ENCODE measurements around the gene PATJ.

Gene PATJ

DNA sequence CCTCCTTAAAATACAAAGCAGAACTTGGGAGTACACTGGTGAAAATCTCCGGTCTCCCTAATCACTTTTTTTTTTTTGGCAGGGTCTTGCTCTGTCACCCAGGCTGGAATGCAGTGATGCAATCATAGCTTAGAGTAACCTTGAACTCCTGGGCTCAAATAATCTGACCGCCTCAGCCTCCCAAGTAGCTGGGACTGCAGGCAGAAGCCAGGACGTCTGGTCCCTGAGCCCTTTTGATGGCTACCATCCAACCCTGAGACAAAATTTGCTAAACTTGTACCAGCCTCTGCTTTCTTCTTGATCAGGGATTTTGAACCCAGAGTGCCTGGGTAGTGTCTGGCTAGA lies 456.5 kb downstream of the PATJ start:
- Histone ChIP-seq H3K79me1 (replicated peaks; ENCODE audit: low read length, poor library complexity, severe bottlenecking) (no peaks in the 10 kb centered on the region), H3K4me1 (ENCODE audit: control insufficient read depth, insufficient read depth, low read depth, low read length) (peaks cover 7% of the 10 kb centered on the region), H3K4me3 (ENCODE audit: insufficient read depth in 1 of 2, low read depth in 1 of 2, low read length in 2 of 2) (no peak overlapping the region), H2BK5ac (ENCODE audit: low read depth, low read length, poor library complexity, severe bottlenecking) (no peak overlapping the region), H2BK15ac (ENCODE audit: low read depth, poor library complexity, severe bottlenecking) (no peak overlapping the region), H4K8ac (ENCODE audit: low read length) (no peak overlapping the region), H3K23ac (ENCODE audit: low read length in 2 of 2) (no peak overlapping the region), H3K27me3 (ENCODE audit: control insufficient read depth in 1 of 2, insufficient read depth in 1 of 2, low read length in 2 of 2) (peaks cover 19 to 26% of the 10 kb centered on the region in 2 experiments), H3K27ac (ENCODE audit: low read length, poor library complexity, severe bottlenecking) (no peak overlapping the region), H2AK5ac (ENCODE audit: low read length, severe bottlenecking) (no peak overlapping the region), H2BK120ac (ENCODE audit: low read depth, low read length) (no peak overlapping the region), H3K4ac (ENCODE audit: low read depth in 1 of 2, low read length in 2 of 2) (no peak overlapping the region), H3K14ac (ENCODE audit: low read length in 2 of 2) (no peak overlapping the region), H2AFZ (ENCODE audit: low read depth, low read length) (no peak overlapping the region), H2BK12ac (ENCODE audit: low read length in 2 of 2) (no peak overlapping the region), H3K36me3 (ENCODE audit: control insufficient read depth in 1 of 2, insufficient read depth in 2 of 2, low read depth in 1 of 2, low read length in 2 of 2) (no peaks in the 10 kb centered on the region), H3K9ac (ENCODE audit: low read length) (no peak overlapping the region), H3K18ac (ENCODE audit: low read depth in 1 of 2, low read length in 2 of 2) (no peak overlapping the region), H4K91ac (ENCODE audit: low read length) (no peak overlapping the region), H3K9me3 (ENCODE audit: control insufficient read depth, low read length) (peaks cover 4% of the 10 kb centered on the region), H3K4me2 (ENCODE audit: low read length, poor library complexity, severe bottlenecking) (no peak overlapping the region)
- 13% methylated on average over 3 of the region's 3 CpGs for WGBS
- DNase-seq: no peak

DNA sequence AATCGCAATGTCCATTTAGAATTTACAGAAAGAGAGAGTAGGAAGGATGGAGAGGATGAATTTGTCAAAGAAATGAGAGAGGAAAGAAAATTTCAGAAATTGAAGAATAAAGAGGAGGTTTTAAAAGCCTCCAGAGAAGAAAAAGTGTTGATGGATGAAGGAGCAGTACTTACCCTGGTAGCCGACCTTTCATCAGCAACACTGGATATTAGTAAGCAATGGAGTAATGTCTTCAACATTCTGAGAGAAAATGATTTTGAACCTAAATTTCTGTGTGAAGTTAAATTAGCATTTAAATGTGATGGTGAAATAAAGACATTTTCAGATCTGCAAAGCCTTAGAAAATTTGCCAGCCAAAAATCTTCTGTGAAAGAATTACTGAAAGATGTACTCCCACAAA lies 464.9 kb downstream of the PATJ start:
- Histone ChIP-seq H4K8ac (ENCODE audit: low read length) (no peak overlapping the region), H3K4ac (ENCODE audit: low read depth in 1 of 2, low read length in 2 of 2) (no peak overlapping the region), H2BK5ac (ENCODE audit: low read depth, low read length, poor library complexity, severe bottlenecking) (no peak overlapping the region)

DNA sequence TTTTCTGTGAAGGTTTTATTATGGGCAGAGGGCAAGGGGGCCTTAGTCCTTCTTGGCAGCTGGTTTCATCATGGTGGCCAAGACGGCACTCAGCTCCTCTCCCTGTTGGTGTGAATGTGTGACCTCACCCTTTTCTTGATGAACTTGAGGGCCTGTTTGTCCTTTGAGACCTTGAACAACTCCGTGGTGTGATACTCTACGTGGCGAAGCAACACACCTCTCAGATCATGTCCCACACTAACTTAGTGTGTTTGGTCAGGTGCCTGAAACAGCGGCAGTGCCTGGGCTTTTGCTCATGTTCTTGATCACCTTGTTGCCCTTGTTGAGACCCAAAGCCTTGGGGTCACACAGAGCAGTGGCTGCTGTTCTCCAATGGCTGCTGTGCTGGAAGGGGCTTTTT lies 465.8 kb downstream of the PATJ start:
- Histone ChIP-seq H2BK12ac (ENCODE audit: low read length in 2 of 2) (no peak overlapping the region), H3K79me1 (replicated peaks; ENCODE audit: low read length, poor library complexity, severe bottlenecking) (no peaks in the 10 kb centered on the region), H3K4me2 (ENCODE audit: low read length, poor library complexity, severe bottlenecking) (no peak overlapping the region), H2BK15ac (ENCODE audit: low read depth, poor library complexity, severe bottlenecking) (no peak overlapping the region), H3K4me1 (ENCODE audit: control insufficient read depth, insufficient read depth, low read depth, low read length) (no peaks in the 10 kb centered on the region), H3K36me3 (ENCODE audit: control insufficient read depth in 1 of 2, insufficient read depth in 2 of 2, low read depth in 1 of 2, low read length in 2 of 2) (no peaks in the 10 kb centered on the region), H4K8ac (ENCODE audit: low read length) (no peak overlapping the region), H3K9ac (ENCODE audit: low read length) (no peak overlapping the region), H4K91ac (ENCODE audit: low read length) (no peak overlapping the region), H3K4ac (ENCODE audit: low read depth in 1 of 2, low read length in 2 of 2) (no peak overlapping the region), H3K27ac (ENCODE audit: low read length, poor library complexity, severe bottlenecking) (no peak overlapping the region), H2AK5ac (ENCODE audit: low read length, severe bottlenecking) (no peak overlapping the region), H3K14ac (ENCODE audit: low read length in 2 of 2) (no peak overlapping the region), H3K27me3 (ENCODE audit: control insufficient read depth in 1 of 2, insufficient read depth in 1 of 2, low read length in 2 of 2) (no peaks in the 10 kb centered on the region), H3K23ac (ENCODE audit: low read length in 2 of 2) (no peak overlapping the region), H2BK120ac (ENCODE audit: low read depth, low read length) (no peak overlapping the region), H3K9me3 (ENCODE audit: control insufficient read depth, low read length) (peaks cover 36% of the 10 kb centered on the region), H2BK5ac (ENCODE audit: low read depth, low read length, poor library complexity, severe bottlenecking) (no peak overlapping the region), H3K4me3 (ENCODE audit: insufficient read depth in 1 of 2, low read depth in 1 of 2, low read length in 2 of 2) (no peak overlapping the region), H2AFZ (ENCODE audit: low read depth, low read length) (no peak overlapping the region), H3K18ac (ENCODE audit: low read depth in 1 of 2, low read length in 2 of 2) (no peak overlapping the region)
- 88% methylated on average over 5 of the region's 5 CpGs for WGBS
- no peak for DNase-seq

More for the DNA sequence above, 464.9 kb downstream of the PATJ start:
- no peak overlapping the region for H2BK15ac ChIP-seq (ENCODE audit: low read depth, poor library complexity, severe bottlenecking)
- WGBS: 97% methylated on average over 2 of the region's 2 CpGs
- DNase-seq: no peak
- H3K18ac ChIP-seq (ENCODE audit: low read depth in 1 of 2, low read length in 2 of 2): no peak overlapping the region
- H3K4me2 ChIP-seq (ENCODE audit: low read length, poor library complexity, severe bottlenecking): no peak overlapping the region
- H3K23ac ChIP-seq (ENCODE audit: low read length in 2 of 2): no peak overlapping the region
- no peaks in the 10 kb centered on the region for H3K27me3 ChIP-seq (ENCODE audit: control insufficient read depth in 1 of 2, insufficient read depth in 1 of 2, low read length in 2 of 2)
- no peak overlapping the region for H3K9ac ChIP-seq (ENCODE audit: low read length)
- H2AFZ ChIP-seq (ENCODE audit: low read depth, low read length): no peak overlapping the region
- H3K4me1 ChIP-seq (ENCODE audit: control insufficient read depth, insufficient read depth, low read depth, low read length): no peaks in the 10 kb centered on the region
- no peaks in the 10 kb centered on the region for H3K79me1 ChIP-seq (replicated peaks; ENCODE audit: low read length, poor library complexity, severe bottlenecking)
- no peaks in the 10 kb centered on the region for H3K36me3 ChIP-seq (ENCODE audit: control insufficient read depth in 1 of 2, insufficient read depth in 2 of 2, low read depth in 1 of 2, low read length in 2 of 2)
- H3K4me3 ChIP-seq (ENCODE audit: insufficient read depth in 1 of 2, low read depth in 1 of 2, low read length in 2 of 2): no peak overlapping the region
- H2BK120ac ChIP-seq (ENCODE audit: low read depth, low read length): no peak overlapping the region
- H2BK12ac ChIP-seq (ENCODE audit: low read length in 2 of 2): no peak overlapping the region
- H3K9me3 ChIP-seq (ENCODE audit: control insufficient read depth, low read length): peaks cover 32% of the 10 kb centered on the region
- H3K27ac ChIP-seq (ENCODE audit: low read length, poor library complexity, severe bottlenecking): no peak overlapping the region
- no peak overlapping the region for H4K91ac ChIP-seq (ENCODE audit: low read length)
- no peak overlapping the region for H2AK5ac ChIP-seq (ENCODE audit: low read length, severe bottlenecking)
- H3K14ac ChIP-seq (ENCODE audit: low read length in 2 of 2): no peak overlapping the region

DNA sequence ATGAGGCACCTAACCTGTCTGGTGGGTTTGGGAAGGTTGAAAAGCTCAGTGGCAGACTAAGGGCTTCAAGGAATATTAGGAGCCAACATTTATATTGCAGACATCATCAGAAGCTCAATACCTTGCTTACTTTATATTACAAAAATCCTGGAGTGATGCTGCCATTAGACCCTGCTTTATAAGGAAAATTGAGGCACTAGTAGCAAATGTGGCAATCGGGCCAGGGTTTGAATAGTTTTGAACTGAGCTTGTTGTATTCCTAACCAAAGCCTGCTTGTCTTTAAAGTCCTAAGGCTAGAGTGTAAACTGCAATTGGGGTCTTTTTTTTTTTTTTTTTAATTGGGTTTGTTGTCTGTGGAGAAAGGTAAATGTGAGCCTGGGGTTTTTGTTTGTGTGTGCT lies 466.7 kb downstream of the PATJ start:
- no peak overlapping the region for H2BK5ac ChIP-seq (ENCODE audit: low read depth, low read length, poor library complexity, severe bottlenecking)
- no peaks in the 10 kb centered on the region for H3K27me3 ChIP-seq (ENCODE audit: control insufficient read depth in 1 of 2, insufficient read depth in 1 of 2, low read length in 2 of 2)
- no peak overlapping the region for H4K91ac ChIP-seq (ENCODE audit: low read length)
- no peak overlapping the region for H2AFZ ChIP-seq (ENCODE audit: low read depth, low read length)
- no peaks in the 10 kb centered on the region for H3K79me1 ChIP-seq (replicated peaks; ENCODE audit: low read length, poor library complexity, severe bottlenecking)
- no peaks in the 10 kb centered on the region for H3K4me1 ChIP-seq (ENCODE audit: control insufficient read depth, insufficient read depth, low read depth, low read length)
- no peak overlapping the region for H3K9ac ChIP-seq (ENCODE audit: low read length)
- H3K18ac ChIP-seq (ENCODE audit: low read depth in 1 of 2, low read length in 2 of 2): no peak overlapping the region
- DNase-seq: no peak
- peaks cover 36% of the 10 kb centered on the region for H3K9me3 ChIP-seq (ENCODE audit: control insufficient read depth, low read length)
- no peak overlapping the region for H2BK120ac ChIP-seq (ENCODE audit: low read depth, low read length)
- no peak overlapping the region for H3K4ac ChIP-seq (ENCODE audit: low read depth in 1 of 2, low read length in 2 of 2)
- H2BK12ac ChIP-seq (ENCODE audit: low read length in 2 of 2): no peak overlapping the region
- H4K8ac ChIP-seq (ENCODE audit: low read length): no peak overlapping the region
- no peak overlapping the region for H3K4me2 ChIP-seq (ENCODE audit: low read length, poor library complexity, severe bottlenecking)
- H3K14ac ChIP-seq (ENCODE audit: low read length in 2 of 2): no peak overlapping the region
- WGBS: 0% methylated on average over 1 of the region's 1 CpG
- no peaks in the 10 kb centered on the region for H3K36me3 ChIP-seq (ENCODE audit: control insufficient read depth in 1 of 2, insufficient read depth in 2 of 2, low read depth in 1 of 2, low read length in 2 of 2)
- no peak overlapping the region for H3K4me3 ChIP-seq (ENCODE audit: insufficient read depth in 1 of 2, low read depth in 1 of 2, low read length in 2 of 2)
- no peak overlapping the region for H3K27ac ChIP-seq (ENCODE audit: low read length, poor library complexity, severe bottlenecking)
- no peak overlapping the region for H3K23ac ChIP-seq (ENCODE audit: low read length in 2 of 2)
- H2AK5ac ChIP-seq (ENCODE audit: low read length, severe bottlenecking): no peak overlapping the region
- no peak overlapping the region for H2BK15ac ChIP-seq (ENCODE audit: low read depth, poor library complexity, severe bottlenecking)

Data from mesenchymal stem cell (in vitro differentiated cells and primary cell).